IPS-18c (cell line): Measurements from ENCODE around the gene C1orf35.
"Not testable (repeated sequence)": the region's sequence is repeated elsewhere in the genome, so short reads cannot be mapped to it uniquely, and the experiment has no call there.

ENCODE experiments used
- H3K4me3 ChIP-seq: 2 replicates; pipeline ENCODE4 v1.7.0; 2013; ENCODE audit warnings: low read depth, mild to moderate bottlenecking, low read length, moderate library complexity; ENCODE audit not compliant: insufficient read depth
- H3K9me3 ChIP-seq: one replicate; pipeline ENCODE4 v1.6.1; 2013; ENCODE audit warnings: mild to moderate bottlenecking, low read length, moderate library complexity; ENCODE audit not compliant: control insufficient read depth, insufficient read depth

Gene C1orf35

DNA sequence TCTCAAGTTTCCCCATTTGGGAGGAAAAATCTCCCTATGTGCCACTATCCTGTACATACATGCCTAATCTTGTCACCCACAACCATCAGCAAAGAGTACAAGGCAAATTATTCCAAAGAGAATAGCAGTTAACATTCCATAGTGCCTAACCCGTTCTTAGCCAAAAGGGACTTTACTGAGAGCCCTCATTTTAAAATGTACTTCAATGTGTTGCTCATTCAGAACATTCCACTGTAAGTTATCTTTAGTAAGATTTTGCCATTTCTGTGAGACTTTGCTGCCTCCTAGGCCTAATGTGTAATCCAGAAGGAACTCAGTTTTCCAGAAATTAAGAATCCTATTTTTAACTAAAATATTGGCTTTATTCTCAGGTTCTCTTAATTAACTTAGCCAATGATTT lies 17.2 kb upstream of the C1orf35 start:
- Histone ChIP-seq H3K9me3 (peaks cover 13% of the 10 kb centered on the region), H3K4me3 (no peak overlapping the region)

DNA sequence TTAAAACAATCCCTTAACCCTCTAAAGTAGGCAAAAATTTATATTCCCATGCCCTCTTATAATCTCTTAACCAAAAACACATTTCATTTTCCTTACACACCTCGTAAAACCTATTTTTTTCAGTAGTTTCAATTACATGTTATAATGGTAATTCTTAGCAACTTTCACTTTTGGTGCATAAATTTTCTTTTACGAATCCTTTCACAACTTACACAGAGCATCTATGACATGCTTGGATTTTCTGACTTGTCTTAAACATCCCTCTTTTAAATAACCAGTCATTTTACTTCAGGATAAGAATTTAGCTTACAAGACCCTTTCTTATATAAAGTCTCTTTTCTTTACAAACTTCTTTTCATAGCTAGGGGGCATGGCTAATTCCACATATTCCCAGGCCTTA lies 14.9 kb upstream of the C1orf35 start:
- Histone ChIP-seq H3K4me3 (no peak overlapping the region), H3K9me3 (peaks cover 13% of the 10 kb centered on the region)

DNA sequence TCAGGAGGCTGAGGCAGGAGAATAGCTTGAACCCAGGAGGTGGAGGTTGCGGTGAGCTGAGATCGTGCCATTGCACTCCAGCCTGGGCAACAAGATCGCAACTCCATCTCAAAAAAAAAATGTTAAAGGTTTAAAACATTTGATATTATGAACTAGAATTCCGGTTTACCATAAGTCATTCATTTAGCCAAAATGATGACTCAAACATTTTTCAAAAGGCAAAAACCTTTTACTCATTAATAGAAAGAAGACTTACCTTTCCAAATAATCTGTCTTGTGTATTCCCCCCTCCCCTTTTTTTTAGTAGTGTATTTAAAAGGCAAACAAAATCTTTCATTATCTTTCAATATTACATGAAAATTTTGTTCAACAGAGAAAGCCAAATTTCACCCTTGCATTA lies 14.2 kb upstream of the C1orf35 start:
- Histone ChIP-seq H3K9me3 (peaks cover 13% of the 10 kb centered on the region), H3K4me3 (no peak overlapping the region)

DNA sequence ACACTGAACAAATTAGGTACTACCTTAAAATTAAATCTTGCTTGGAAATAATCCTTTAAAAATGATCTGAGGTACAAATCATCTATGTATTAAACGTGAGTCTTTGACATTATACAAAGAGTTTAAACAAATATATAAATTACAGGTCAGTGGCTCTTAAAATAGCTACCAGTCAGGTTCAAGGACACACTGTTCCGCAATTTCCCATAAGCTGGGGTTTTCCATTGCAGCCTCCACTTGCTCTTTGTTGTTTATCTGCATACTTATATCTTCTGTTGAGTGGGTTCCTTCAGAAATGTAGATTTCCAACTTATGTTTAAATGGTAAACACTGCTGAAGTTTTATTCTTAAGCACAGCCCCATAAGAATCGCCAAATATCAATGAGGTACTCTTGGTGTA lies 11.7 kb upstream of the C1orf35 start:
- H3K4me3 ChIP-seq: no peak overlapping the region

DNA sequence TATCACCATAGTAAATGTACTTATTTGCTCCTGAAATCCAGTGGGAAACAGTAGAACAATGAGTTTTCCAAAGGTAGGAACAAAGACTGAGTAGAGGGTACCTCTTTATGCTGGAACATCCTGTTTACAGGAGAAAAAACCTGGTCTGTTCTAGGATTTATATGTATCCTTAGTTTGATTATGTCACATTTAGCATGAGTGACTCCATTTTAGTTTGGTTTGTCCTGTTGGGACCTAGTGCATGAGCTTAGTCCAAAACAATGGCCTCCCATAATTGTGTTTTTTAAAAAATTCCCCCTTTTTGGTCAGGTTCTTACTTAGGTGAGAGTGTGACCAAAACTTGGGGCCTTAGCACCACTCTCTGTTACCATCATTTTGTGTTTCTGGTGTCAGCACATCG lies 9.5 kb upstream of the C1orf35 start:
- Histone ChIP-seq H3K9me3 (peaks cover 3% of the 10 kb centered on the region), H3K4me3 (no peak overlapping the region)

More for the DNA sequence above, 11.7 kb upstream of the C1orf35 start:
- H3K9me3 ChIP-seq: peaks cover 10% of the 10 kb centered on the region

DNA sequence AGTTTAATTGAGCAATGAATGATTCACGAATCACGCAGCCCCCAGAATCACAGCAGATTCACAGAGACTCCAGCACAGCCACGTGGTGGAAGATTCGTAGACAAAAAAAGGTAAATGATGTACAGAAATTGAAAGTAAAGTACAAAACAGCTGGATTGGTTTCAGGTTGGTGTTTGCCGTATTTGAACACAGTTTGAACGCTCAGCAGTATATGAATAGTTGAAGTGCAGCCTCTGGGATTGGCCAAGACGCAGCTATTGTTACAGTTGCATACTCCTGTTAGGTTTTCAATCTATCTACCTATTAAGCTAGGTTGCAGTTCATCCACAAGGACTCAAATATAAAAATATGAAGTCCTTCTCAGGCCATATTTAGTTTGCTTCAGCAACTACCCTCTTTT lies 9.0 kb upstream of the C1orf35 start:
- Histone ChIP-seq H3K4me3 (no peak overlapping the region), H3K9me3 (peaks cover 3% of the 10 kb centered on the region)

DNA sequence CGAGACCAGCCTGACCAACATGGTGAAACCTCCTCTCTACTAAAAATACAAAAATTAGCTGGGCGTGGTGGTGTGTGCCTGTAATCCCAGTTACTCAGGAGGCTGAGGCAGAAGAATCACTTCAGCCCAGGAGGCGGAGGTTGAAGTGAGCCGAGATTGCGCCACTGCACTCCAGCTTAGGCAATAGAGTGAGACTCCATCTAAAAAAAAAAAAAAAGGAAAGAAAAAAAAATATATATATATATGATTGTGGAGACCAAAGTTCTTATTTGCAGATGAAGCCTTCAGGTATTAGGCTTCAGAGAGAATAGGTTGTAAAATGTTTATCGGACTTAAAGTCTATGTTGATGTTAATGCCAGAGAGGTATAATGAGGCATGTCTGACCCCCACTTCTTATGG lies 8.2 kb upstream of the C1orf35 start:
- not testable (repeated sequence) for H3K4me3 ChIP-seq, H3K9me3 ChIP-seq

DNA sequence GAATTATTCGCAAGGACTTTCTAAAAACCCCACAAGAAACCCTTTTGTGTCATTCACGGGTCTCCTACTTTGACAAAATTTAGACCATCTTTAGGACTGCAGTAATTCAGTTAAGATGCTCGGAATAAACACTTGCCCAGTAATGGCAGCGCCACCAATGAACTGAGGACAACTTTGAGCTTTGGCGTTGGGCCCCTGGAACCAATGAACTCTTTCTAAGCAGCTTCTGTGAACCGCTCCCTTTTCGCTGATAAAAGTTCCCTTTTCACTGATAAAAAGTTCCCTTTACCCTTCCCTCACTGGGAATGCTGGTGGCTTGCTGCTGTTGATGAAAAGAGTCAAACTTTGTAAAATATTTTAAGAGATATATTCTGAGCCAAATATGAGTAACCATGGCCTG lies 7.4 kb upstream of the C1orf35 start:
- no peak overlapping the region for H3K4me3 ChIP-seq

DNA sequence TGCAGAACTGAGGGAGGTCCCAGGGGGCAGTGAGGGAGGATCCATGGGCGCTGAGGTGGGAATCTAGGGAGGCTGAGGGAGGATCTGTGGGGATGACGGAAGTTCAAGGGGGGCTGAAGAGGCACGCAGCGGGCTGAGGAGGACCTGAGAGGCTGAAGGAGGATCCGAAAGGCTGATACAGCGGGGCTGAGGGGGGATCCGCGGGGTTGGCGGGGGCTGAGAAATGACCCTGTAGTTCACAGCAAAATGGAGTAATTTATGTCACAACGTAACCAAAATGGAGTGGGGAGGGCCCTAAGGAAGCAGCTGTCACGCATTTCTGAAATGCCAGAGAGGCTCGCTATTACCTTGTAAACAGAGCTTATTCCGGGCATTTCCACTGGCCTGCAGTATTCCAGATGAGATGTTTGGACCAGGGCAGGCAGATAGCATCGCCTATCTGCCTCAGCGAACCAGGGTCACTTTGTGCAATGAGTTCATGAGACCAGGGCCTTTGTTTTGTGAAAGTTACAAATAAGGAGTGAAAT lies 6.9 kb upstream of the C1orf35 start:
- Histone ChIP-seq H3K4me3 (peak overlapping the region; percentile 99), H3K9me3 (no peaks in the 10 kb centered on the region)

More for the DNA sequence above, 7.4 kb upstream of the C1orf35 start:
- no peaks in the 10 kb centered on the region for H3K9me3 ChIP-seq

DNA sequence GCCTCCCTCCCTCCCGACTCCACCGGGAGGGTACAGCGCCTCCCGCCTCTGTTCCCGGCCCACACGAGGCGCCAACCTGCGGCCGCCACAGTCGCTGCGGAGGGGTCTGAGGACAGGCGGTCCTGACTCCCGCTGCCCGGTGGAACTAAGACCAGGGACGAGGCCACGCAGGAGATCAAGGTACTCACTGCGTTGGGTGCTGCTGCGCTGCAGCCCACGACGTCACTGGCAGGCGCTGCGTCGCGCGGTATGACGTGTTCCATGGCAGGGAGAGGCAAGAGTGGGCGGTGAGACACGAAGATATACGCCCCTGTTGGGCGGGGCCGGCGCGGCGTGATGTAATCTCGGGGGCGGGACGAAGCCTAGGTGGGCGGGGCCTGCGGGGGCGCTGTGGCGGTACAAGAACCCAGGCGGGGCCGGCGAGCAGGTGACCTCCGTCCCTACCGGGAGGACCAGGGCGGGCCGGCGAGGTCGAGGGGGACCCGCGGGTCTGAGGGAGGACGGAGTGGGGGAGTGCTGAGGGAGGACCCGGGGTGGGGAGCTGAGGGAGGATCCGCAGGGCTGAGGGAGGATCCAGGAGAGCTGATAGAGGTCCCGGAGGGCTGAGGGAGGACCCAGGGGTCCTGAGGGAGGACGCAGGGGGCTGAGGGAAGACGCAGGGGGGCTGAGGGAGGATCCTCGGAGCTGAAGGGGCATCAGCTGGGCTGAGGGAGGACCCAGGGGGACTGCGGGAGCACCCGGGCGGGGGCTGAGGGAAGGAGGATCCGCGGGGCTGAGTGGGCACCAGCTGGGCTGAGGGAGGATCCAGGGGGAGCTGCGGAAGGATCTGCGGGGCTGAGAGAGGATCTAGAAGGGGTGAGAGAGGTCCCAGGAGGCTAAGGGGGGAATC lies 6.2 kb upstream of the C1orf35 start, which contains the start of gene MRPL55:
TSS of gene MRPL55 (minus strand) at position 227 of the 889 bp plus-strand sequence. CDS start 1,039 bp downstream, outside the sequence.
- H3K9me3 ChIP-seq: no peaks in the 10 kb centered on the region
- H3K4me3 ChIP-seq: peak within 1 kb of the TSS; percentile 99

DNA sequence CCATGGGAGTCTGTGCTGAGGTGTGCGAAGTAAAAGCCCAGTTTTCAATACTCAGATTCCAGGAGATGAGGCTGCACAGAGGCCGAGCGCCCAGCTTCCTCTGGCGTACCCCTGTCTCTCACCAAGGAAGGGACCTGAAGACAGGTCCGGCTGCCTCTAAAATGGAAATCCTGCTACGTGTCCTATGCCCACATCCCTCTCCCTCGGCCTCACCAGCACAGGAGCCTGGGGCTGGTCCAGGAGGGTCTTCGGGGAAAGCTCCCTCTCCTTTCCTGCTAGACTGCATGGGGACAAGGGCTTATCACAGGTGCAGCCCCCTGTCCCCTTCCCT lies 5.6 kb upstream of the C1orf35 start:
- H3K4me3 ChIP-seq: peak overlapping the region; percentile 99

DNA sequence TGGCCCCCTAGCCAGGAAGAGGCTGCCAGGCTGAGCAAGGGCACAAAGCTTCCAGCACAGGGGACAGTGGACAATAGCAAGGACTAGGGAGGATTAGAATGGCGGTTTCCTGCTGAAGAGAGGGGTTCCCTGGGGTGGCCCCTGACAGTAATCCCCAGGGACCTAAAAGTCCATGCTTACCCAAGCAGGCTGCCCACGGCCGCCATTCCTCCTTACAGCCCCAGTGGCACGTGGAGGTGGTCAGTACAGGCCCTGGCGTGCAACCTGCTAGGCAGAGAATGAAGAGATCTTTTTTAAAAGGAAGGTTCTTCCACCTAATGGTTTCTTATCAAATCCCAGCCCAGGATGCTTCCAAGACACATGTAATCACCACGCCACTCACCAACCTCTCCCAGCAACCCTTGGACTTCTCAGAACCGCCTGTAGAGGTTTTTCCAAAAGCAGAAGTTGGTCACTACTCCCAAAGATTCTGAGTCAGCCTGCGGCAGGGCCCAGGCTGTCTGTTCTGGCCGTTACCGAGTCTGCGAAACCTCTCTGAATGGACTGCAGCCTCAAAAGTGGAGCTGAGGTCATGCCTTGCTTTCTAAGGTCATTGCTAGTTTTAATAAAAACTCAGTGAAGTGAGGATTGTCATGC lies 5.0 kb upstream of the C1orf35 start:
- Histone ChIP-seq H3K9me3 (no peaks in the 10 kb centered on the region), H3K4me3 (peak overlapping the region; percentile 99)

More for the DNA sequence above, 5.6 kb upstream of the C1orf35 start:
- no peaks in the 10 kb centered on the region for H3K9me3 ChIP-seq

DNA sequence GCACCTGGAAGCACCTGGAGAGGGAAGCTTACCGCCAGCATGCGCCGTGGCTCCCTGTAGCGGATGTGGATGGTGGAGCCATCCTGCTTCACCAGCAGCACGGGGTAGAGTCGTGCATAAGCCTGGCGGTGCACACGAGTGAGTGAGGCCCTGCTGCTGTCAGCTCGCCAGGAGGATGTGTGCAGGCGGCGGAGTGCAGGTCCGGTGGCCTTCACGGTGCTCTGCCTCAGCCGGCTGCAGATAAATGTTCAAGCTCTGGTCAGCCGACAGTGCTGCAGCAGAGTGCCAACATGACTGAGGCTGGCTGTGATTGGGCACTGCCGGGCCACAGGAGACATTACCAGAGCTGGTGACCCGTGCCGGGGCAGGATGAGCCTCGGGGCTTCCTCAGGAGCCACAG lies 4.5 kb upstream of the C1orf35 start:
- Histone ChIP-seq H3K4me3 (no peak overlapping the region), H3K9me3 (no peaks in the 10 kb centered on the region)

DNA sequence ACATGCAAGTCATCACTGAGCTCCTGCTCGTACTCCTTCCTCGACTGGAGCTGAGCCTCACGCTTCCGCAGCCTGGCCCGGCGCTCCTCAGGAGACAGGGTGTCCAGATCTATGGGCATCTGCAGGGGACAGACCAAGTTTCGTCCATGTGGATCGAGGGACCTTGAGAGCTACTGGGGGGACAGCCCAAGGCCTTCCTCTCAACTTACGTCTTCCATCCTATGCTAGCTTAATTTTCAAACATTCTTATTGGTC lies 3.6 kb upstream of the C1orf35 start:
- no peak overlapping the region for H3K4me3 ChIP-seq
- H3K9me3 ChIP-seq: no peaks in the 10 kb centered on the region

DNA sequence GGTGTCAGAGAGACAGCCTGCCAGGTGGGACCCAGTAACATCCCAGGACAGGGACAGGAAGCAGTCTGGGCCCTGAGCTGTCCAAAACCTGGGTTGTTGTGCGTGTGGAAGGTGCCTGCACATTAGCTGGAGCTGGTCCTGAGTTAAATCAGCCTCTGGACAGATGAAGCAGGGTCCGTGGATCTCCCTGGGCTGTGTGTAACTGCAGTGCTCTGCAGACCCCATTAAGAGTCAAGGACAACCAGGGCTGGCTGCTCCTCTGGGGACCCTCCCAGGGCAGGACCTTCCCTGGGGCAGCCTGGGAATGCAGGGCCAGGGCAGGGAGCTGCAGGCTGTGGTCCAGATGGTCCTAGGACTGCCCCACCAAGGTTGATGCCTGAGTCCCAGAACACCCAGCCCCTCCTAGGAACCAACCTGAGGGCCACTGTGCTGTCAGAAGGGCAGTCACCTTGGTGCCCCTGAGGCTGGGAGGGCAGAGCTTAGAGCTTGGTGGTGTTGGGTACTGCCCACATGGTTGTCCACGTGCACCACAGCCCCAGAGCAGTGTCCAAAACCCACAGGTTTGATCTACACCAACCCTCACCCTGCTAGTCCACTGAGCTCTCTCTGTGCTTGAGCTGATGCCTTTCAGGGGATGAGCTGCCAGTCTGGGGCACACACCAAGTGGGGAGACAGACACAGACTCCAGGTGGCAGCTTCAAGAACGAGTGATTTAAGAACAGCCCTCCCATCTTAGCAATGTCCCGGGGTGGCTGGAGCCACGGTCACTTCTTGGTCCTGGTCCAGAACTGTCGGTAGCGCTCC lies 3.1 kb upstream of the C1orf35 start:
- no peak overlapping the region for H3K4me3 ChIP-seq
- H3K9me3 ChIP-seq: no peaks in the 10 kb centered on the region

DNA sequence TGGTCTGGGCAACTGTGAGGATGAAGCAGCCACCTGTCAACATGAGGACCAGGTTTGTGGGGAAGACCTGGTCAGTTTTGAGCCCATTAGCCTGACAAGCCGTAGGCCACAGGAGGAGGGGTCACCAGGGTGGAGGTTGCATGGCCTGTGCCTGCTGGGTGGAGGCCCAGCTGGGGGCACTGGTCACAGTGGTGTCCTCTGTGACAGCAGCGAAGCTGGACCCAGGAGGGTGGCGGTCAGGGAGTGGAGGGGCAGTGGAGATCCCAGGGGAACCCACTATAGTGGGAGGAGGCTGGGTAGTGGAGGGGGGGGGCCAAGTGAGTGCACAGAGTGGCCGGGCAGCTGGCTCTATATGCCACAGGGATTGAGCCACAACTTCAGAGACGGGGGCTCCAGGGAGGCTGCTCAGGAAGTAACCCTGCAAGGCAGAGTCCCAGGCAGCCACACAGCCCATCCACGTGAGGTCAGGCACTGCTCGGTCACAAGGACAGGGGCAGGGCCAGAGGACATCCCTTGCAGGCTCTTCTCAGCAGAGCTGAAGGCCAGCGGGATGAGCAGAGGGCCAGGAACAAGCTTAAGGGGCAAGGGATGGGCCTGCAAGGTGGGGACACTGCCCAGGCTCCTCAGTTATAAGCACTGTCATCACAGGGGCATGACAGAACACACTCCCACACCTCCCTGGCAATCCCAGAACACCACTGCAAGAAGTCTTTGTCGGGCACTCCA lies 2.3 kb upstream of the C1orf35 start:
- no peak overlapping the region for H3K4me3 ChIP-seq
- no peaks in the 10 kb centered on the region for H3K9me3 ChIP-seq
